K562 (cell line): ENCODE measurements around the gene HMGCL. TPM values are rescaled to one million over a fixed set of nuclear protein-coding genes. Genes with fewer than 3 reads are reported as not detected.
A peak's percentile ranks its signal among the peaks of the same experiment; 100 is the strongest.

Experiments used
- COPS2 ChIP-seq: fragments of 450-650 bp; conservative IDR thresholded peaks from 2 replicates; pipeline ENCODE4 v1.6.1; 2016; ENCODE audit warnings: mild to moderate bottlenecking, moderate library complexity
- FOXJ2 ChIP-seq: fragments of 200-800 bp; sonication (Bioruptor generic); IDR thresholded peaks from 2 replicates; pipeline ENCODE4 v1.6.1; 2016; ENCODE audit warnings: missing genetic modification characterization, missing compliant biosample characterization
- FUS ChIP-seq: fragments of 200-400 bp; formaldehyde crosslinking; optimal IDR thresholded peaks from 2 replicates; pipeline ENCODE3; 2017; ENCODE audit warnings: low read depth, low read length
- GMEB1 ChIP-seq: fragments of 250-450 bp; sonication (Bioruptor Pico); IDR thresholded peaks from 2 replicates; pipeline ENCODE4 v1.4.0; 2020; ENCODE audit warnings: mild to moderate bottlenecking
- HCFC1 ChIP-seq: IDR thresholded peaks from 2 replicates; pipeline ENCODE4 v1.6.1; 2012; ENCODE audit warnings: low read depth, low read length, improper control_type of control experiment
- JUN ChIP-seq, 2 experiments: sonication (generic) in 1 of 2; formaldehyde crosslinking in 1 of 2; IDR thresholded peaks; 2 replicates each; pipeline versions ENCODE4 v1.6.1 to v1.8.0; 2012 to 2022; ENCODE audit warnings: borderline replicate concordance in 2 of 2, mild to moderate bottlenecking in 2 of 2, improper control_type of control experiment in 1 of 2, low read depth in 1 of 2, low read length in 1 of 2, missing genetic modification reagents in 1 of 2
- KAT2B ChIP-seq: IDR thresholded peaks from one replicate; pipeline ENCODE4 v1.6.1; 2012; ENCODE audit warnings: low read depth, mild to moderate bottlenecking, control low read depth, inconsistent platforms, low read length, moderate library complexity
- MTA2 ChIP-seq: fragments of 450-650 bp; IDR thresholded peaks from 2 replicates; pipeline ENCODE4 v1.6.1; 2016; ENCODE audit warnings: low read depth
- SMARCA4 ChIP-seq: fragments of 450-650 bp; IDR thresholded peaks from 2 replicates; pipeline ENCODE4 v1.6.1; 2016
- SMC3 ChIP-seq: conservative IDR thresholded peaks from 2 replicates; pipeline ENCODE4 v1.6.1; 2011; ENCODE audit warnings: low read depth, low read length, improper control_type of control experiment; ENCODE audit not compliant: insufficient read depth
- TCF7 ChIP-seq: sonication (generic); IDR thresholded peaks from 2 replicates; pipeline ENCODE4 v1.6.1; 2016; ENCODE audit warnings: antibody characterized with exemption, borderline replicate concordance
- USF2 ChIP-seq: sonication (generic); formaldehyde crosslinking; IDR thresholded peaks from 2 replicates; pipeline ENCODE4 v1.5.0; 2020; ENCODE audit warnings: missing genetic modification reagents
- ZNF77 ChIP-seq: fragments of 250-450 bp; sonication (Bioruptor Pico); IDR thresholded peaks from 2 replicates; pipeline ENCODE4 v1.5.0; 2020
- ZNF778 ChIP-seq: fragments of 450-650 bp; formaldehyde crosslinking; IDR thresholded peaks from 2 replicates; pipeline ENCODE4 v1.4.0; 2020; ENCODE audit warnings: mild to moderate bottlenecking, moderate library complexity
- ZSCAN29 ChIP-seq: fragments of 450-650 bp; IDR thresholded peaks from 2 replicates; pipeline ENCODE4 v1.6.1; 2017
- polyA plus RNA-seq, 8 experiments: library from polyadenylated mRNA; depleted of rRNA in 4 of 8; stranded (reverse) in 5 of 8; unstranded in 3 of 8; fragments of >200 nt; fragmentation: Nextera tagmentation in 2 of 8; fragmentation: Illumina TruSeq in 1 of 8; extraction: Ambion mirVana in 2 of 8; extraction: Trizol in 1 of 8; gene quantifications; 2 replicates each; pipeline versions ENCODE4 v1.2.1 to v1.2.3, GENCODE V29; 2011 to 2014; ENCODE audit warnings: inconsistent platforms in 1 of 8, missing spikeins in 1 of 8
- total RNA-seq, 7 experiments: library from RNA; depleted of rRNA in 6 of 7; stranded (reverse); fragments of >200 nt in 6 of 7; fragmentation: Illumina TruSeq in 2 of 7; extraction: Trizol in 2 of 7; gene quantifications; 2 replicates each; pipeline versions ENCODE4 v1.2.1 to v1.2.3, GENCODE V29; 2011 to 2021; ENCODE audit warnings: low replicate concordance in 1 of 7
- TF ChIP-seq, protein P1 (sequence below): sonication (generic); formaldehyde crosslinking; IDR thresholded peaks from 2 replicates; pipeline ENCODE4 v1.8.0; 2022; ENCODE audit warnings: missing genetic modification reagents, mild to moderate bottlenecking, moderate library complexity, borderline replicate concordance
- TF ChIP-seq, protein P2 (sequence below): sonication (generic); formaldehyde crosslinking; IDR thresholded peaks from 2 replicates; pipeline ENCODE4 v1.9.0; 2022; ENCODE audit warnings: mild to moderate bottlenecking, missing genetic modification reagents
- TF ChIP-seq, protein P3 (sequence below), 2 experiments: IDR thresholded peaks in 1 of 2; conservative IDR thresholded peaks in 1 of 2; 2 replicates each; pipeline ENCODE4 v1.6.1; 2016; ENCODE audit warnings: low read depth in 2 of 2, mild to moderate bottlenecking in 1 of 2, missing compliant biosample characterization in 1 of 2, missing genetic modification characterization in 1 of 2, moderate library complexity in 1 of 2
- TF ChIP-seq, protein P4 (sequence below): fragments of 450-650 bp; IDR thresholded peaks from 2 replicates; pipeline ENCODE4 v1.6.1; 2016

Gene HMGCL
- total and polyA plus RNA-seq, 9 of the 15 experiments (the other 6 are each of a cell fraction or from before 2014, with no cell fraction given): 18.0 to 82.2 (median 24.2) TPM

DNA sequence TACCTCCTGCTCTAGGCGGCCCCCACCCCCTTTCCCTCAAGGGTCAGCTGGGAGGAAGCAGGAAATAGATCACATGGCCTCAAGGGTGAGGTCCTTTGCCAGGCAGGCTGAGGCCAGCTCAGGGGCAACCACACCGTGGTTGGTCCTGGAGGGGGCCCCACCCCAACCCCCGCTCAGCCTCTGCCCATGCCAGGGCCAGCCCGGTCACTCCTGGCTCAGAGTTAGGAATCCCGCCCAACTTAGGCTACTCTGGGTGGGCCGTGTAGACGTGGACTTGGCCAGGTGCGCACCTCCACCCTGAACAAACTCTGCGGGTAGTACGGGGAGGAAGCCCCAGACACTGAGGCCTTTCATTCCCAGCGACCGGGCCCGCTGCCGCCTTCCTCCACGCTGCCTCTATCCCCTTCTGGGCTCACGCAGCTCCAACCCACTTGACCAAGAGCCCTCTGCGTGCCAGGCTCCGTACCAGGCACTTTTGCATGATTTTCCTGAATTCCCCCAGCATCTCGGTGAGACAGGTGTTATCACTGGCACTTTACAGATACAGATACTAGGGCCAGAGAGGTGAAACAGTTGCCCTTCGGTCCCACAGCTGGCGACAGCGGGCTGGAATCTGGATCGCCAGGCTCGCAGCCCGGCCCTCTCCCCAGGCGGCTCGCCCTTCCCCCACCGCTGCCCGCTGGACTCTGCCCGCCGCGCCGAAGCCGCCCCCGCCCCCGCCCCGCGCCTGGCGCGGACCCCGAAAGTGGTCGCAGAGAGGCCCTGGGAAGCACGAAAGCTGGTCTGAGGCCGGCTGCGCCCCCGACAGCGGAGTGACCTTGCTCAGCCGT lies 25.4 kb downstream of the HMGCL start (continued):
- TF ChIP-seq FOXJ2 (no peak), JUN (IDR thresholded peaks at IDR 0.05; ENCODE audit: borderline replicate concordance, low read depth, low read length) (peak; percentile 53; the same call in 1 of the 2 replicates), JUN (CRISPR knock-in tag; IDR thresholded peaks at IDR 0.05; ENCODE audit: borderline replicate concordance) (no peak), COPS2 (no peak), SMARCA4 (no peak), KAT2B (no peak), ZNF778 (CRISPR knock-in tag) (no peak), SMC3 (no peak), ZSCAN29 (peak; percentile 98), ZNF77 (CRISPR knock-in tag) (no peak), MTA2 (no peak), GMEB1 (CRISPR knock-in tag) (0 out of 2 replicates have a peak, but pooled peaks have one; percentile 20), FUS (no peak), USF2 (CRISPR knock-in tag) (peak; percentile 86), TCF7 (no peak), HCFC1 (no peak)
- TF ChIP-seq, protein P1, sequence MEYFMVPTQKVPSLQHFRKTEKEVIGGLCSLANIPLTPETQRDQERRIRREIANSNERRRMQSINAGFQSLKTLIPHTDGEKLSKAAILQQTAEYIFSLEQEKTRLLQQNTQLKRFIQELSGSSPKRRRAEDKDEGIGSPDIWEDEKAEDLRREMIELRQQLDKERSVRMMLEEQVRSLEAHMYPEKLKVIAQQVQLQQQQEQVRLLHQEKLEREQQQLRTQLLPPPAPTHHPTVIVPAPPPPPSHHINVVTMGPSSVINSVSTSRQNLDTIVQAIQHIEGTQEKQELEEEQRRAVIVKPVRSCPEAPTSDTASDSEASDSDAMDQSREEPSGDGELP (CRISPR knock-in tag): peak; percentile 98
- TF ChIP-seq, protein P2, sequence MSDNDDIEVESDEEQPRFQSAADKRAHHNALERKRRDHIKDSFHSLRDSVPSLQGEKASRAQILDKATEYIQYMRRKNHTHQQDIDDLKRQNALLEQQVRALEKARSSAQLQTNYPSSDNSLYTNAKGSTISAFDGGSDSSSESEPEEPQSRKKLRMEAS (CRISPR knock-in tag): peak; percentile 45; the same call in 1 of the 2 replicates
- TF ChIP-seq, protein P3, sequence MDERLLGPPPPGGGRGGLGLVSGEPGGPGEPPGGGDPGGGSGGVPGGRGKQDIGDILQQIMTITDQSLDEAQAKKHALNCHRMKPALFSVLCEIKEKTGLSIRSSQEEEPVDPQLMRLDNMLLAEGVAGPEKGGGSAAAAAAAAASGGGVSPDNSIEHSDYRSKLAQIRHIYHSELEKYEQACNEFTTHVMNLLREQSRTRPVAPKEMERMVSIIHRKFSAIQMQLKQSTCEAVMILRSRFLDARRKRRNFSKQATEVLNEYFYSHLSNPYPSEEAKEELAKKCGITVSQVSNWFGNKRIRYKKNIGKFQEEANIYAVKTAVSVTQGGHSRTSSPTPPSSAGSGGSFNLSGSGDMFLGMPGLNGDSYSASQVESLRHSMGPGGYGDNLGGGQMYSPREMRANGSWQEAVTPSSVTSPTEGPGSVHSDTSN (CRISPR knock-in tag; IDR thresholded peaks at IDR 0.05; ENCODE audit: low read depth): no peak
- TF ChIP-seq, protein P3 (tag; conservative IDR thresholded peaks at IDR 0.05; ENCODE audit: low read depth): no peak
- TF ChIP-seq, protein P4, sequence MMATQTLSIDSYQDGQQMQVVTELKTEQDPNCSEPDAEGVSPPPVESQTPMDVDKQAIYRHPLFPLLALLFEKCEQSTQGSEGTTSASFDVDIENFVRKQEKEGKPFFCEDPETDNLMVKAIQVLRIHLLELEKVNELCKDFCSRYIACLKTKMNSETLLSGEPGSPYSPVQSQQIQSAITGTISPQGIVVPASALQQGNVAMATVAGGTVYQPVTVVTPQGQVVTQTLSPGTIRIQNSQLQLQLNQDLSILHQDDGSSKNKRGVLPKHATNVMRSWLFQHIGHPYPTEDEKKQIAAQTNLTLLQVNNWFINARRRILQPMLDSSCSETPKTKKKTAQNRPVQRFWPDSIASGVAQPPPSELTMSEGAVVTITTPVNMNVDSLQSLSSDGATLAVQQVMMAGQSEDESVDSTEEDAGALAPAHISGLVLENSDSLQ: no peak
